BE2C (cell line): Measurements from ENCODE around the gene MAGEA4.

ENCODE experiments used
- DNase-seq: peaks from one replicate; pipeline ENCODE4 v3.0.0-alpha.2; 2020
- H3K27me3 ChIP-seq: fragments of 250-450 bp; sonication (Bioruptor Pico); 2 replicates; pipeline ENCODE4 v1.5.1; 2020; ENCODE audit warnings: mild to moderate bottlenecking
- H3K36me3 ChIP-seq: fragments of 250-450 bp; sonication (Bioruptor Pico); 2 replicates; pipeline ENCODE4 v1.5.1; 2020; ENCODE audit warnings: mild to moderate bottlenecking
- H3K4me1 ChIP-seq: fragments of 250-450 bp; sonication (Bioruptor Pico); 2 replicates; pipeline ENCODE4 v1.5.1; 2020
- H3K4me3 ChIP-seq: 2 replicates; pipeline ENCODE4 v1.5.1; 2011; ENCODE audit warnings: low read depth, low read length
- H3K9me3 ChIP-seq: fragments of 250-450 bp; sonication (Bioruptor Pico); 2 replicates; pipeline ENCODE4 v1.5.1; 2020
- TF ChIP-seq, protein P1 (sequence below): IDR thresholded peaks from 2 replicates; pipeline ENCODE4 v1.5.1; 2012; ENCODE audit warnings: mild to moderate bottlenecking, low read depth, low read length

MAGEA4 gene

DNA sequence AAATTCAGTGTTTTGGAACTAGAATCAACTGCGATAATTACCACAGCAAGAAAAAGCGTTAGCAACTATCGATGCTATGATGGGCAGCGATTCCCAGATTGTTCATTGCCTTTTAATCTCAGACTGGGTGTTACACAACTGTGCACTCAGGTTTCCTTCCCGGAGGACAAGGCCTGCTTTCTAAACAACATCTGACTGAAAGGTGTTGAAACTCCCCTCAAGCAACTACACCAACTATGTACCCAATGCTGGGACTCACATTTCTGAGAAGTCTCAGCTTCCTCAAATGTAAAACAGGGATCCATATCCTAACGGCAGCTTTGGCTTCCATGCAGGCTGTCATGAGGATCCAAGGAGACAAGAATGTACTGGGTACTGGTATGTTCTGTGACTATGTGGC, 53.5 kb downstream of the MAGEA4 start:
- DNase-seq = no peak
- no peaks in the 10 kb centered on the region for H3K36me3 ChIP-seq
- no peaks in the 10 kb centered on the region for H3K9me3 ChIP-seq
- TF ChIP-seq, protein P1, sequence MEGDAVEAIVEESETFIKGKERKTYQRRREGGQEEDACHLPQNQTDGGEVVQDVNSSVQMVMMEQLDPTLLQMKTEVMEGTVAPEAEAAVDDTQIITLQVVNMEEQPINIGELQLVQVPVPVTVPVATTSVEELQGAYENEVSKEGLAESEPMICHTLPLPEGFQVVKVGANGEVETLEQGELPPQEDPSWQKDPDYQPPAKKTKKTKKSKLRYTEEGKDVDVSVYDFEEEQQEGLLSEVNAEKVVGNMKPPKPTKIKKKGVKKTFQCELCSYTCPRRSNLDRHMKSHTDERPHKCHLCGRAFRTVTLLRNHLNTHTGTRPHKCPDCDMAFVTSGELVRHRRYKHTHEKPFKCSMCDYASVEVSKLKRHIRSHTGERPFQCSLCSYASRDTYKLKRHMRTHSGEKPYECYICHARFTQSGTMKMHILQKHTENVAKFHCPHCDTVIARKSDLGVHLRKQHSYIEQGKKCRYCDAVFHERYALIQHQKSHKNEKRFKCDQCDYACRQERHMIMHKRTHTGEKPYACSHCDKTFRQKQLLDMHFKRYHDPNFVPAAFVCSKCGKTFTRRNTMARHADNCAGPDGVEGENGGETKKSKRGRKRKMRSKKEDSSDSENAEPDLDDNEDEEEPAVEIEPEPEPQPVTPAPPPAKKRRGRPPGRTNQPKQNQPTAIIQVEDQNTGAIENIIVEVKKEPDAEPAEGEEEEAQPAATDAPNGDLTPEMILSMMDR = no peak
- H3K4me1 ChIP-seq = no peaks in the 10 kb centered on the region
- H3K4me3 ChIP-seq = no peak overlapping the region
- H3K27me3 ChIP-seq = no peaks in the 10 kb centered on the region

DNA sequence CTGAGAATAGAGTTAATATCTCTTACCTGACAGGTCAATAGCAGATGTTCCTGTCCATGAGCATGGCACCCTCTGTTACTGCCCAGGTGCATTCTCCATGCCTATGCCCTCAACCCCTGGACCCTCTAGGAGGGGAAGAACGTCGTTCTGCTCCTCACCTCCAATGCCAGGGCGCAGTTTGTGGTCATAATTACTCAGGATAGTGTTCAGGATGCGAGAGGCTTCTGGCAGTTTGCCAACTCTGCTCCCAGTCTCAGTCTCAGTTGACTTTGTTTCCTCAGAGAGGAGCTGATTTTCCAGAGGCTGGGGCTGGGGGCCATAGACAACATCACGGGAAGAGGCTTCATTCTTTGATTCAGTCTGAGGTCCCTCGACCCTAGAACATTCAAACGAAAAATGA, 57.3 kb downstream of the MAGEA4 start:
- TF ChIP-seq, protein P1 = no peak
- Histone ChIP-seq H3K4me3 (no peak overlapping the region), H3K9me3 (no peaks in the 10 kb centered on the region), H3K36me3 (no peaks in the 10 kb centered on the region), H3K27me3 (no peaks in the 10 kb centered on the region), H3K4me1 (no peaks in the 10 kb centered on the region)
- no peak for DNase-seq

DNA sequence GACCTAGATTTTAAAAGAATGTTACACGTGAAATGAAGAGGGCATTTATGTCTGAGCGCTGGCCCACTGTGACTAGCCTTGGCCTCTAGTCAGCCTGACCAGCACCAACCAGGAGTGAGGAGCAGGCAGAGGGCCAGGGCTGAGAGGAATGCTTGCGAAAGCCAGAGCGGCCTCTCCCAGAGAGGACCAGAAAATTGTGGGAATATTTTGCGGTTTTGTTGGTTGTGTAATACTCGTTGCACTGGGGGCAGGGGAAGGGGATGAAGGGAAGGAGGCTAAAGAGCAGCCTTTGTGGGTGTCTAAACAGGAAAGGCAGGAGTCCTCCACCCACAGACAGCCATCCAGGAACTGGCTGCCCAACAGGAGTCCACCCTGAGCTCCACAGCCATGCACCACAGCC, 58.0 kb downstream of the MAGEA4 start:
- no peaks in the 10 kb centered on the region for H3K27me3 ChIP-seq
- no peak for DNase-seq
- no peaks in the 10 kb centered on the region for H3K4me1 ChIP-seq
- H3K4me3 ChIP-seq = no peak overlapping the region
- H3K36me3 ChIP-seq = no peaks in the 10 kb centered on the region
- TF ChIP-seq, protein P1 = no peak
- H3K9me3 ChIP-seq = no peaks in the 10 kb centered on the region

DNA sequence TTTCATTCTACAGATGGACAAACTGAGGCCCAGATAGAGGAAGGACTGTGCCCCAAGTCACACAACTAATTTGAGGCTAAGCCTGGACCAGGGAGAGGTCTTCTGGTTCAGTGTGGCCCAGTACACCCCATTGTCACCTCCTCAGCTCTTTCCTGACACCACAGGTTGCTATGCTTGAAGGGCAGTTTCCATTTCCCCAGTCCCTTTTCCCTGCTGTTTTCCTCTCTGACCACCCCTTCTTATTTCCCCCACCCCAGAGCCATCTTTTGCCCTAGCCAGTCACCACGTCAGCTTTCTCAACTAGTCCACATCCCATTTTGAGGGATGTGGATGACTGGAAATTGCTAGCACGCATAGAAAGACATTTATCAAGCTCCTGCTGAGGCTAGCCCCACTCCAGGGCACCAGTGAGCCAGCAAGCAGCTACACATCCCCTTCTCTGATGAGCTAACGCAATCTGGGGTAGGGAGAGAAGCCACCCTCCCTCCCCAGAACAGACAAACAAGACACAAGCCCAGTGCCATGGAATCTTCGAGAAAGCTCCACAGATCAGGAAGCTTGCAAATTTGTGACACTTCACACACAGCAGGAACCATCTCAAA, 60.5 kb downstream of the MAGEA4 start:
- no peaks in the 10 kb centered on the region for H3K4me1 ChIP-seq
- no peak for DNase-seq
- H3K36me3 ChIP-seq = no peaks in the 10 kb centered on the region
- H3K4me3 ChIP-seq = no peak overlapping the region
- H3K27me3 ChIP-seq = no peaks in the 10 kb centered on the region
- TF ChIP-seq, protein P1 = no peak
- H3K9me3 ChIP-seq = no peaks in the 10 kb centered on the region

DNA sequence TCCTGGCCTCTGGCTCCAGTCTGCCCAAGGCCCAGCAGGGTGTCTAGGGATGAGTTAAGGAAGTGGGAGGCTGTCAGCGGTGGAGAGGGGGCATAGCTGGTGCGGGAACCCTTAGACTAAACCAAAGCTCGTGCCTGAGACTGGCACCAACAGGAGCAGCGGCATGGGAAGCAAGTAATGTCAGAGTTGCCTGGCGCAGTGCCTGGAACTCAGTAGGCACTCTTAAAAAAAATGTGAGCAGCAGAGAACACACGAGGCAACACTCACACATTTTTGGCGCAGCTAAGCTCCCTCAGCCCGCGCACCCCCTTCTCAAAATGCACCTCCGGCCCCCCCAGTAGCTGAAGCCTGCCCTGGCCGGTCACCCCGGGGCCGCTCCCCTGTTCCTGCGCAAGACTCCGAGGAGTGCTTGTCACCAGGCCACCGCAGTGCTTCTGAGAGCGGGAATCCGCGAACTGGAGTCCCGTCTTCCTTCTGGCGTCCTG, 61.2 kb downstream of the MAGEA4 start:
- H3K36me3 ChIP-seq = no peaks in the 10 kb centered on the region
- H3K4me1 ChIP-seq = no peaks in the 10 kb centered on the region
- no peaks in the 10 kb centered on the region for H3K9me3 ChIP-seq
- DNase-seq = no peak
- TF ChIP-seq, protein P1 = no peak
- H3K4me3 ChIP-seq = no peak overlapping the region
- H3K27me3 ChIP-seq = no peaks in the 10 kb centered on the region
